HG03175 (cell line): ENCODE data around the gene CCL4L2.
"Not testable (repeated sequence)": the region's sequence is repeated elsewhere in the genome, so short reads cannot be mapped to it uniquely, and the experiment has no call there.

Source experiments
- ATAC-seq: cut with Tn5 transposase; IDR thresholded peaks from one replicate; pipeline ENCODE4 v1.9.1; 2021; ENCODE audit warnings: mild to moderate bottlenecking, moderate library complexity; ENCODE audit not compliant: unreplicated experiment

Gene CCL4L2

DNA sequence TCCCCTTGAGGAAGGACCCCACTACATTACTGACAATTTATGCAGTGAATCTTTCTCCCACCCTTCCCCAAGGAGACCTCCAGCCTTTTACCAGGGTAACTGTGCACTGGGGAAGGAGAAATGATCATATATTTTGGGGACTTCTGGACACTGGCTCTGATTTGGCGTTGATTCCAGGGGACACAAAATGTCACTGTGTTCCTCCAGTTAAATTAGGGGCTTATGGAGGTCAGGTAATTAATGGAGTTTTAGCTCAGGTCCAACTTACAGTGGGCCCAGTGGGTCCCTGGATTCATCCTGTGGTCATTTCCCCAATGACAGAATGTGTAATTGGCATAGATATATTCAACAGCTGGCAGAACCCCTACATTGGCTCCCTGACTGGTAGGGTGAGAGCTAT is 8.7 kb downstream of the CCL4L2 start:
- ATAC-seq: not testable (repeated sequence)

DNA sequence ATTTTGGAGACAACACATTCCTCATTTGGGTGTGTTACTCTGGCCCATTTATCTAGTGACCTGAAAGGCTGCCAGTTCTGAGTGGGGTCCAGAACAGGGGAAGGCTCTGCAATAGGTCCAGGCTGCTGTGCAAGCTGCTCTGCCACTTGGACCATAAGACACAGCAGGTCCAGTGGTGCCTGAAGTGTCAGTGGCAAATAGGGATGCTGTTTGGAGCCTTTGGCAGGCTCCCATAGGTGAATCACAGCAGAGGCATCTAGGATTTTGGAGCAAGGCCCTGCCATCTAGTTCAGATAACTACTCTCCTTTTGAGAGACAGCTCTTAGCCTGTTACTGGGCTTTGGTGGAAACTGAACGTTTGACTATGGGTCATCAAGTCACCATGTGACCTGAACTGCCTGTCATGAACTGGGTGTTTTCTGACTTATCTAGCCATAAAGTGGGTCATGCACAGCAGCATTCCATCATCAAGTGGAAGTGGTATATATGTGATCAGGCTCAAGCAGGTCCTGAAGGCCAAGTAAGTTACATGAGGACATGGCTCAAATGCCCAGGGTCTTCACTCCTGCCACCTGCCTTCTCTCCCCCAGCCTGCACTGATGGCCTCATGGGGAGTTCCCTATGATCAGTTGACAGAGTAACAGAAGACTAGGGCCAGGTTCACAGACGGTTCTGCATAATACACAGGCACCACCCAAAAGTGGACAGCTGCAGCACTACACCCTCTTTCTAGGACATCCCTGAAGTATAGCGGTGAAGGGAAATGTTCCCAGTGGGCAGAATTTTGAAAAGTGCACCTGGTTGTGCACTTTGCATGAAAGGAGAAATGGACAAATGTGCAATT is 10.1 kb downstream of the CCL4L2 start:
- ATAC-seq: not testable (repeated sequence)

- not testable (repeated sequence) for ATAC-seq
These were observed 10.8 kb downstream of the CCL4L2 start for GRCh38 chr17:36221581-36222100.

DNA sequence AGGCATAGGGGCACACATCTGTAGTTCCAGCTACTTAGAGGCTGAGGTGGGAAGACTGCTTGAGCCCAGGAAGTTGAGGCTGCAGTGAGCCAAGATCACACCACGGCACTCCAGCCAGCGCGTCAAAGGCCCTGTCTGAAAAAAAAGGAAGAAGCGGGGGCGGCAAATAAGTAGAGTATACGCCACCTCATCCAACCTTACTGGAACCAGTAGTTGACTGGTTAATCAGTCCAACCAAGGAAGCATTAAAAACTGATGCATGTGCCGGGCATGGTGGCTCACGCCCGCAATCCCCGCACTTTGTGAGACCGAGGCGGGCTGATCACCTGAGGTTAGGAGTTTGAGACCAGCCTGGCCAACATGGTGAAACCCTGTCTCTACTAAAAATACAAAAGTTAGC is 12.1 kb downstream of the CCL4L2 start:
- not testable (repeated sequence) for ATAC-seq

- ATAC-seq: not testable (repeated sequence)
These were observed 18.8 kb downstream of the CCL4L2 start for GRCh38 chr17:36229644-36230043.

- not testable (repeated sequence) for ATAC-seq
These were observed 31.2 kb downstream of the CCL4L2 start for GRCh38 chr17:36242046-36242445.
